GM04504 (cell line): ENCODE measurements around the gene EEF1G.

Experiments
- DNase-seq: peaks from one replicate; pipeline ENCODE4 v3.0.0-alpha.2; 2012; ENCODE audit warnings: low read depth

EEF1G gene

GRCh38 chr11:62539238-62539925, 34.3 kb downstream of the EEF1G start:
- DNase-seq, result peak; percentile 81

- DNase-seq, result no peak
Measured at GRCh38 chr11:62538470-62539237, 35.0 kb downstream of the EEF1G start.

GRCh38 chr11:62536301-62536957, 37.3 kb downstream of the EEF1G start:
- DNase-seq, result no peak

GRCh38 chr11:62535802-62536201, 37.9 kb downstream of the EEF1G start:
- DNase-seq, result no peak

GRCh38 chr11:62534779-62535545, 38.7 kb downstream of the EEF1G start:
- DNase-seq, result no peak

GRCh38 chr11:62532096-62532495, 41.6 kb downstream of the EEF1G start:
- DNase-seq, result no peak

- DNase-seq, result no peak
Measured at GRCh38 chr11:62516736-62517371, 56.8 kb downstream of the EEF1G start.

GRCh38 chr11:62514151-62514550, 59.5 kb downstream of the EEF1G start:
- no peak for DNase-seq

- DNase-seq, result no peak
Measured at GRCh38 chr11:62513626-62514025, 60.1 kb downstream of the EEF1G start.

GRCh38 chr11:62512961-62513360, 60.7 kb downstream of the EEF1G start:
- DNase-seq, result no peak
